ENCODE results near the gene FAM161B. TPM values are rescaled to one million over a fixed set of nuclear protein-coding genes. Genes with fewer than 3 reads are reported as not detected.

Gene FAM161B
- total RNA-seq, 2 donors from 2014 or later = 1.0 to 1.6 TPM

- no peak overlapping the region for H3K27ac ChIP-seq
- TF ChIP-seq CTCF (IDR thresholded peaks at IDR 0.05) = no peak
- TF ChIP-seq POLR2A (IDR thresholded peaks at IDR 0.05) = no peak
- no peaks in the 10 kb centered on the region for H3K36me3 ChIP-seq (replicated peaks in 1 of 2; ENCODE audit: insufficient read depth in 1 of 2, low read depth in 2 of 2)
- no peak overlapping the region for H3K4me3 ChIP-seq
- no peaks in the 10 kb centered on the region for H3K27me3 ChIP-seq
- H3K4me1 ChIP-seq = no peaks in the 10 kb centered on the region
- 58 to 59% methylated on average over 4 of the region's 4 CpGs for WGBS, 2 donors
- ATAC-seq (no peak), DNase-seq (no peak)
- H3K9me3 ChIP-seq = no peaks in the 10 kb centered on the region
- intact Hi-C loops (cut with DNase I) = no loop called here
These were observed 28.0 kb upstream of the FAM161B start for GRCh38 chr14:73977896-73978295.

GRCh38 chr14:73976125-73976524, 26.2 kb upstream of the FAM161B start:
- ATAC-seq (no peak), DNase-seq (no peak)
- no peaks in the 10 kb centered on the region for H3K9me3 ChIP-seq
- 67 to 76% methylated on average over 5 to 6 of the region's 6 CpGs for WGBS, 2 donors
- H3K4me3 ChIP-seq = no peak overlapping the region
- no peaks in the 10 kb centered on the region for H3K36me3 ChIP-seq (replicated peaks in 1 of 2; ENCODE audit: insufficient read depth in 1 of 2, low read depth in 2 of 2)
- H3K4me1 ChIP-seq = no peaks in the 10 kb centered on the region
- no peaks in the 10 kb centered on the region for H3K27me3 ChIP-seq
- TF ChIP-seq POLR2A (IDR thresholded peaks at IDR 0.05) (no peak), CTCF (IDR thresholded peaks at IDR 0.05) (no peak)
- H3K27ac ChIP-seq = no peak overlapping the region
- intact Hi-C loops (cut with DNase I) = no loop called here

- no peak for ATAC-seq
- peaks cover 0 to 1% of the 10 kb centered on the region in 2 donors for H3K36me3 ChIP-seq (replicated peaks in 1 of 2; ENCODE audit: insufficient read depth in 1 of 2, low read depth in 2 of 2)
These were observed 23.6 kb upstream of the FAM161B start for GRCh38 chr14:73973497-73973896.

GRCh38 chr14:73968885-73969284, 19.0 kb upstream of the FAM161B start:
- TF ChIP-seq CTCF (IDR thresholded peaks at IDR 0.05) = no peak
- no peak for TF ChIP-seq POLR2A (IDR thresholded peaks at IDR 0.05)
- ATAC-seq = no peak
- WGBS, 2 donors = 82 to 98% methylated on average over 2 of the region's 2 CpGs
- Histone ChIP-seq H3K4me1 (no peaks in the 10 kb centered on the region), H3K4me3 (no peak overlapping the region), H3K9me3 (no peaks in the 10 kb centered on the region), H3K36me3 (replicated peaks in 1 of 2; ENCODE audit: insufficient read depth in 1 of 2, low read depth in 2 of 2) (peaks cover 0 to 1% of the 10 kb centered on the region in 2 donors), H3K27me3 (no peaks in the 10 kb centered on the region), H3K27ac (no peak overlapping the region)
- DNase-seq = no peak
- intact Hi-C loops (cut with DNase I) = no loop called here

More at GRCh38 chr14:73973497-73973896, 23.6 kb upstream of the FAM161B start:
- no peak overlapping the region for H3K27ac ChIP-seq
- no peaks in the 10 kb centered on the region for H3K9me3 ChIP-seq
- TF ChIP-seq CTCF (IDR thresholded peaks at IDR 0.05) (no peak), POLR2A (IDR thresholded peaks at IDR 0.05) (no peak)
- H3K4me1 ChIP-seq = no peaks in the 10 kb centered on the region
- H3K4me3 ChIP-seq = no peak overlapping the region
- WGBS, 2 donors = 65 to 69% methylated on average over 2 of the region's 2 CpGs
- no peak for DNase-seq
- intact Hi-C loops (cut with DNase I) = no loop called here
- no peaks in the 10 kb centered on the region for H3K27me3 ChIP-seq

- H3K4me1 ChIP-seq = no peaks in the 10 kb centered on the region
- H3K27ac ChIP-seq = no peak overlapping the region
- WGBS, 2 donors = 93 to 95% methylated on average over 4 of the region's 4 CpGs
- TF ChIP-seq POLR2A (IDR thresholded peaks at IDR 0.05) (no peak), CTCF (IDR thresholded peaks at IDR 0.05) (no peak)
- peaks cover 7 to 12% of the 10 kb centered on the region in 2 donors for H3K36me3 ChIP-seq (replicated peaks in 1 of 2; ENCODE audit: insufficient read depth in 1 of 2, low read depth in 2 of 2)
- no peak for ATAC-seq
- no peak for DNase-seq
- no peak overlapping the region for H3K4me3 ChIP-seq
- no peaks in the 10 kb centered on the region for H3K9me3 ChIP-seq
- no peaks in the 10 kb centered on the region for H3K27me3 ChIP-seq
- intact Hi-C loops (cut with DNase I) = no loop called here
These were observed 15.3 kb upstream of the FAM161B start for GRCh38 chr14:73965216-73965615.
